Superior temporal gyrus (tissue), 1 donor: ENCODE results near the gene SHISA9.
A peak's percentile ranks its signal among the peaks of the same experiment; 100 is the strongest.

Experiments
- DNase-seq: peaks from one replicate; pipeline ENCODE4 v3.0.0-alpha.2; 2016; ENCODE audit errors: extremely low spot score

The SHISA9 gene

GRCh38 chr16:13120091-13120490 is 218.7 kb downstream of the SHISA9 start:
- no peak for DNase-seq

- DNase-seq, result no peak
These were observed 219.2 kb downstream of the SHISA9 start for GRCh38 chr16:13120557-13120956.

GRCh38 chr16:13123991-13124390 is 222.6 kb downstream of the SHISA9 start:
- DNase-seq, result no peak

GRCh38 chr16:13127144-13127543 is 225.7 kb downstream of the SHISA9 start:
- DNase-seq, result no peak

- no peak for DNase-seq
These were observed 229.2 kb downstream of the SHISA9 start for GRCh38 chr16:13130586-13130985.

- no peak for DNase-seq
These were observed 233.4 kb downstream of the SHISA9 start for GRCh38 chr16:13134836-13135235.

GRCh38 chr16:13136901-13137300 is 235.5 kb downstream of the SHISA9 start:
- DNase-seq, result no peak

GRCh38 chr16:13138528-13138927 is 237.1 kb downstream of the SHISA9 start:
- no peak for DNase-seq

- no peak for DNase-seq
These were observed 238.4 kb downstream of the SHISA9 start for GRCh38 chr16:13139661-13140241.

- DNase-seq, result no peak
These were observed 242.2 kb downstream of the SHISA9 start for GRCh38 chr16:13143551-13143950.

GRCh38 chr16:13146829-13147228 is 245.4 kb downstream of the SHISA9 start:
- no peak for DNase-seq

GRCh38 chr16:13148294-13148693 is 246.9 kb downstream of the SHISA9 start:
- DNase-seq, result no peak

GRCh38 chr16:13148836-13149235 is 247.4 kb downstream of the SHISA9 start:
- DNase-seq, result no peak

GRCh38 chr16:13150181-13150885 is 248.9 kb downstream of the SHISA9 start:
- no peak for DNase-seq

- DNase-seq, result no peak
These were observed 252.3 kb downstream of the SHISA9 start for GRCh38 chr16:13153696-13154095.

GRCh38 chr16:13154799-13155198 is 253.4 kb downstream of the SHISA9 start:
- DNase-seq, result no peak

GRCh38 chr16:13155377-13155776 is 254.0 kb downstream of the SHISA9 start:
- DNase-seq, result no peak

- peak; percentile 48 for DNase-seq
These were observed 254.4 kb downstream of the SHISA9 start for GRCh38 chr16:13155780-13156179.

GRCh38 chr16:13157082-13157481 is 255.7 kb downstream of the SHISA9 start:
- DNase-seq, result no peak

GRCh38 chr16:13158427-13158826 is 257.0 kb downstream of the SHISA9 start:
- no peak for DNase-seq

- no peak for DNase-seq
These were observed 263.6 kb downstream of the SHISA9 start for GRCh38 chr16:13165024-13165423.

- DNase-seq, result no peak
These were observed 266.7 kb downstream of the SHISA9 start for GRCh38 chr16:13168091-13168572.

GRCh38 chr16:13171313-13171712 is 269.9 kb downstream of the SHISA9 start:
- no peak for DNase-seq

GRCh38 chr16:13176711-13177110 is 275.3 kb downstream of the SHISA9 start:
- DNase-seq, result no peak
